ENCODE data around the gene STX1B. TPM values are rescaled to one million over a fixed set of nuclear protein-coding genes. Genes with fewer than 3 reads are reported as not detected.
A peak's percentile ranks its signal among the peaks of the same experiment; 100 is the strongest.

STX1B gene
- total RNA-seq, 1 donor from 2014 or later: 14.1 TPM

GRCh38 chr16:31032736-31033708, 22.6 kb upstream of the STX1B start, which contains the start of gene STX4:
Gene STX4, plus strand, starts transcription at chr16:31033558. Its CDS starts 248 bp downstream, at chr16:31033806.
- H3K4me1 Mint-ChIP-seq: peaks cover 16% of the 10 kb centered on the region
- H3K36me3 Mint-ChIP-seq (ENCODE audit: low read depth): peaks cover 2% of the 10 kb centered on the region
- peak within 1 kb of the TSS; percentile 97 for H3K4me3 Mint-ChIP-seq
- no peaks in the 10 kb centered on the region for H3K9me3 Mint-ChIP-seq
- H3K27me3 Mint-ChIP-seq (ENCODE audit: low read depth): no peaks in the 10 kb centered on the region
- TF ChIP-seq CTCF (conservative IDR thresholded peaks at IDR 0.05): no peak
- peak; percentile 96 for DNase-seq (ENCODE audit: low read depth, low spot score)
- H3K27ac Mint-ChIP-seq (ENCODE audit: unreplicated experiment): peak within 1 kb of the TSS; percentile 84

GRCh38 chr16:31031276-31031675, 20.8 kb upstream of the STX1B start:
- DNase-seq (ENCODE audit: low read depth, low spot score): no peak
- Mint-ChIP-seq H3K36me3 (ENCODE audit: low read depth) (no peaks in the 10 kb centered on the region), H3K27ac (ENCODE audit: unreplicated experiment) (no peak overlapping the region), H3K4me3 (peak overlapping the region; percentile 97), H3K4me1 (peaks cover 16% of the 10 kb centered on the region), H3K27me3 (ENCODE audit: low read depth) (no peaks in the 10 kb centered on the region), H3K9me3 (no peaks in the 10 kb centered on the region)
- no peak for TF ChIP-seq CTCF (conservative IDR thresholded peaks at IDR 0.05)

- Mint-ChIP-seq H3K4me3 (no peak overlapping the region), H3K27ac (ENCODE audit: unreplicated experiment) (no peak overlapping the region), H3K36me3 (ENCODE audit: low read depth) (no peaks in the 10 kb centered on the region), H3K4me1 (peaks cover 14% of the 10 kb centered on the region), H3K9me3 (no peaks in the 10 kb centered on the region), H3K27me3 (ENCODE audit: low read depth) (no peaks in the 10 kb centered on the region)
- TF ChIP-seq CTCF (conservative IDR thresholded peaks at IDR 0.05): no peak
- no peak for DNase-seq (ENCODE audit: low read depth, low spot score)
Observed at GRCh38 chr16:31029272-31029671, 18.8 kb upstream of the STX1B start.

- Mint-ChIP-seq H3K27me3 (ENCODE audit: low read depth) (no peaks in the 10 kb centered on the region), H3K4me1 (no peaks in the 10 kb centered on the region), H3K27ac (ENCODE audit: unreplicated experiment) (no peak overlapping the region), H3K36me3 (ENCODE audit: low read depth) (no peaks in the 10 kb centered on the region), H3K4me3 (no peak overlapping the region), H3K9me3 (no peaks in the 10 kb centered on the region)
- TF ChIP-seq CTCF (conservative IDR thresholded peaks at IDR 0.05): no peak
- no peak for DNase-seq (ENCODE audit: low read depth, low spot score)
Observed at GRCh38 chr16:31025339-31025738, 14.9 kb upstream of the STX1B start.

GRCh38 chr16:31023627-31024226, 13.3 kb upstream of the STX1B start:
- Mint-ChIP-seq H3K36me3 (ENCODE audit: low read depth) (no peaks in the 10 kb centered on the region), H3K27me3 (ENCODE audit: low read depth) (no peaks in the 10 kb centered on the region), H3K4me3 (no peak overlapping the region), H3K4me1 (no peaks in the 10 kb centered on the region), H3K27ac (ENCODE audit: unreplicated experiment) (no peak overlapping the region), H3K9me3 (no peaks in the 10 kb centered on the region)
- TF ChIP-seq CTCF (conservative IDR thresholded peaks at IDR 0.05): no peak
- no peak for DNase-seq (ENCODE audit: low read depth, low spot score)

Data from neural crest cell (in vitro differentiated cells).